Fibroblast of mammary gland (primary cell): ENCODE data around the gene ERBB2.
"Not testable (repeated sequence)": the region's sequence is repeated elsewhere in the genome, so short reads cannot be mapped to it uniquely, and the experiment has no call there.

Experiments used
- DNase-seq: peaks from one replicate; pipeline ENCODE4 v3.0.0-alpha.2; 2010; ENCODE audit warnings: low read depth
- H3K4me3 ChIP-seq: 2 replicates; pipeline ENCODE4 v1.5.1; 2011; ENCODE audit warnings: low read depth, mild to moderate bottlenecking, low read length, moderate library complexity; ENCODE audit not compliant: control insufficient read depth
- TF ChIP-seq, protein P1 (sequence below): conservative IDR thresholded peaks from 2 replicates; pipeline ENCODE4 v1.5.1; 2011; ENCODE audit warnings: low read depth, low read length, inconsistent platforms; ENCODE audit not compliant: control insufficient read depth, insufficient read depth

ERBB2 gene

DNA sequence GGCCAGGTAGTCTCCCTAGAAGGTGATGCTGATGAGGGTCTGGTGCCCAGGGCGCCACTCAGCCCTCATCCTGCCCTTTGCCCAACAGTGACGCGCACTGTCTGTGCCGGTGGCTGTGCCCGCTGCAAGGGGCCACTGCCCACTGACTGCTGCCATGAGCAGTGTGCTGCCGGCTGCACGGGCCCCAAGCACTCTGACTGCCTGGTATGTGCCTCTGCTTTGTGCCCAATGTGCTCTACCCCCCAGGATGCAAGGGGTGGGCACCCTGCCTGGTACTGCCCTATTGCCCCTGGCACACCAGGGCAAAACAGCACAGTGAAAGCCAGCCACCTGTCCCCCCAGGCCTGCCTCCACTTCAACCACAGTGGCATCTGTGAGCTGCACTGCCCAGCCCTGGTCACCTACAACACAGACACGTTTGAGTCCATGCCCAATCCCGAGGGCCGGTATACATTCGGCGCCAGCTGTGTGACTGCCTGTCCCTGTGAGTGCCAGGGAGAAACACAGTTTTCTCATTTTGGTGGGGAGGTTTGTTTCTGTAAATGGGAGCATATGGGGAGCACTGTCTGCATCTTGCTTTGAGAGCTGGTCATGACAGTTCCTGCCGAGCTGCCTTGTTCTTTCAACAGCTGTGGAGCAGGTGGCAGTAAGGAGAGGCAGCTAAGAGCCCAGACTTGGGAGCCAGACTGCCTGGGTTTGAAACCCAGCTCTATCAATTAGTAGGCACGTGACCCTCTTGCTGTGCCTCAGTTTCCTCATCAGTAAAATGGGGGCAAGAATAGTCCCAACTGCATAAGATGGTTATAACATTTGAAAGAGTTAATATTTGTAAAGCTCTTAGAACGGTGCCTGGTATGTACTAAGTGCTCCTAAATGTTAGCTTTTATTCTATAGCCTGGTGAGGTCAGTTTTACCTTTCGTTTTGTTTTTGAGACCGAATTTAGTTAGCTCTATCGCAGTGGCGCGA lies 10.4 kb downstream of the ERBB2 start:
- DNase-seq, result no peak

DNA sequence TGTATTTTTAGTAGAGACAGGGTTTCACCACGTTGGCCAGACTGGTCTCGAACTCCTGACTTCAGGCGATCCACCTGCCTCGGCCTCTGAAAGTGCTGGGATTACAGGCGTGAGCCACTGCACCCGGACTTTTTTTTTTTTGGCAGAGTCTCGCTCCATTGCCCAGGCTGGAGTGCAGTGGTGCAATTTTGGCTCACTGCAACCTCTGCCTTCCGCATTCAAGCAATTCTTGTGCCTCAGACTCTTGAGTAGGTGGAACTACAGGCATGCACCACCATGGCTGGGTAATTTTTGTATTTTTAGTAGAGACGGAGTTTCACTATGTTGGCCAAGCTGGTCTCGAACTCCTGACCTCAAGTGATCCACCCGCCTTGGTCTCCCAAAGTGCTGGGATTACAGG lies 11.2 kb downstream of the ERBB2 start:
- not testable (repeated sequence) for H3K4me3 ChIP-seq

More for the DNA sequence above, 10.4 kb downstream of the ERBB2 start:
- TF ChIP-seq, protein P1, sequence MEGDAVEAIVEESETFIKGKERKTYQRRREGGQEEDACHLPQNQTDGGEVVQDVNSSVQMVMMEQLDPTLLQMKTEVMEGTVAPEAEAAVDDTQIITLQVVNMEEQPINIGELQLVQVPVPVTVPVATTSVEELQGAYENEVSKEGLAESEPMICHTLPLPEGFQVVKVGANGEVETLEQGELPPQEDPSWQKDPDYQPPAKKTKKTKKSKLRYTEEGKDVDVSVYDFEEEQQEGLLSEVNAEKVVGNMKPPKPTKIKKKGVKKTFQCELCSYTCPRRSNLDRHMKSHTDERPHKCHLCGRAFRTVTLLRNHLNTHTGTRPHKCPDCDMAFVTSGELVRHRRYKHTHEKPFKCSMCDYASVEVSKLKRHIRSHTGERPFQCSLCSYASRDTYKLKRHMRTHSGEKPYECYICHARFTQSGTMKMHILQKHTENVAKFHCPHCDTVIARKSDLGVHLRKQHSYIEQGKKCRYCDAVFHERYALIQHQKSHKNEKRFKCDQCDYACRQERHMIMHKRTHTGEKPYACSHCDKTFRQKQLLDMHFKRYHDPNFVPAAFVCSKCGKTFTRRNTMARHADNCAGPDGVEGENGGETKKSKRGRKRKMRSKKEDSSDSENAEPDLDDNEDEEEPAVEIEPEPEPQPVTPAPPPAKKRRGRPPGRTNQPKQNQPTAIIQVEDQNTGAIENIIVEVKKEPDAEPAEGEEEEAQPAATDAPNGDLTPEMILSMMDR, result no peak
- H3K4me3 ChIP-seq, result no peak overlapping the region

DNA sequence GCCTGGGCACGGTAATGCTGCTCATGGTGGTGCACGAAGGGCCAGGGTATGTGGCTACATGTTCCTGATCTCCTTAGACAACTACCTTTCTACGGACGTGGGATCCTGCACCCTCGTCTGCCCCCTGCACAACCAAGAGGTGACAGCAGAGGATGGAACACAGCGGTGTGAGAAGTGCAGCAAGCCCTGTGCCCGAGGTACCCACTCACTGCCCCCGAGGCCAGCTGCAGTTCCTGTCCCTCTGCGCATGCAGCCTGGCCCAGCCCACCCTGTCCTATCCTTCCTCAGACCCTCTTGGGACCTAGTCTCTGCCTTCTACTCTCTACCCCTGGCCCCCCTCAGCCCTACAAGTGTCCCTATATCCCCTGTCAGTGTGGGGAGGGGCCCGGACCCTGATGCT lies 12.0 kb downstream of the ERBB2 start:
- H3K4me3 ChIP-seq, result no peak overlapping the region
- TF ChIP-seq, protein P1, result no peak
- DNase-seq, result no peak

More for the DNA sequence above, 11.2 kb downstream of the ERBB2 start:
- not testable (repeated sequence) for DNase-seq

DNA sequence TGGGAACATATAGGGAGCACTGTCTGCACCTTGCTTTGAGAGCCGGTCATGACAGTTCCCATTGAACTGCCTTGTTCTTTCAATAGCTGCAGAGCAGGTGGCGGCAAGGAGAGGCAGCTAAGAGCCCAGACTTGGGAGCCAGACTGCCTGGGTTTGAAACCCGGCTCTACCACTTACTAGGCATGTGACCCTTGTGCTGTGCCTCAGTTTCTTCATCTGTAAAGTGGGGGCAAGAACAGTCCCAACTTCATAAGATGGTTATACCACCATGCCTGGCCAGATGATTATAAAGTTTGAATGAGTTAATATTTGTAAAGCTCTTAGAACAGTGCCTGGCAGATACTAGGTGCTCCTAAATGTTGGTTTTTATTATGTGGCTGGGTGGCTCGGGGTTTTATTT lies 14.4 kb downstream of the ERBB2 start:
- TF ChIP-seq, protein P1, result no peak
- no peak overlapping the region for H3K4me3 ChIP-seq

DNA sequence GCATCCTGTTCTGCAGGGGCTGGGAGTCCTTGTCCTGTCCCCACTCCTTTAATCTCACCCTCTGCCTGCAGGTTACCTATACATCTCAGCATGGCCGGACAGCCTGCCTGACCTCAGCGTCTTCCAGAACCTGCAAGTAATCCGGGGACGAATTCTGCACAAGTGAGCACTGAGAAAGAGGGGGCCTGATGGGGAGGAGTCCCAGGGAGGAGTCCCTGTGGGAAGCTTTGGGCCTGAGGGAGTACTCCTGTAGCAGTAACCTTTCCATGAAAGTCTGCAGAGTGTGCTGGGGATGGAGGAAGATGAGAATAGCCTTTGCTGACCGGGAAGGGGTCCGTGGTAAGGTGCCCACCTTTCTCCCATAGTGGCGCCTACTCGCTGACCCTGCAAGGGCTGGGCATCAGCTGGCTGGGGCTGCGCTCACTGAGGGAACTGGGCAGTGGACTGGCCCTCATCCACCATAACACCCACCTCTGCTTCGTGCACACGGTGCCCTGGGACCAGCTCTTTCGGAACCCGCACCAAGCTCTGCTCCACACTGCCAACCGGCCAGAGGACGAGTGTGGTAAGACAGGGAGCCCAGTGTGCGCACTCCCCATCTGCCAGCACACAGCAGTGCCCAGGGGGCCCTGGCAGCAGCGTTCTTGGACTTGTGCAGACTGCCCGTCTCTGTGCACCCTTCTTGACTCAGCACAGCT lies 15.7 kb downstream of the ERBB2 start:
- H3K4me3 ChIP-seq, result no peak overlapping the region
- TF ChIP-seq, protein P1, result no peak
- DNase-seq, result no peak

More for the DNA sequence above, 14.4 kb downstream of the ERBB2 start:
- DNase-seq, result no peak

DNA sequence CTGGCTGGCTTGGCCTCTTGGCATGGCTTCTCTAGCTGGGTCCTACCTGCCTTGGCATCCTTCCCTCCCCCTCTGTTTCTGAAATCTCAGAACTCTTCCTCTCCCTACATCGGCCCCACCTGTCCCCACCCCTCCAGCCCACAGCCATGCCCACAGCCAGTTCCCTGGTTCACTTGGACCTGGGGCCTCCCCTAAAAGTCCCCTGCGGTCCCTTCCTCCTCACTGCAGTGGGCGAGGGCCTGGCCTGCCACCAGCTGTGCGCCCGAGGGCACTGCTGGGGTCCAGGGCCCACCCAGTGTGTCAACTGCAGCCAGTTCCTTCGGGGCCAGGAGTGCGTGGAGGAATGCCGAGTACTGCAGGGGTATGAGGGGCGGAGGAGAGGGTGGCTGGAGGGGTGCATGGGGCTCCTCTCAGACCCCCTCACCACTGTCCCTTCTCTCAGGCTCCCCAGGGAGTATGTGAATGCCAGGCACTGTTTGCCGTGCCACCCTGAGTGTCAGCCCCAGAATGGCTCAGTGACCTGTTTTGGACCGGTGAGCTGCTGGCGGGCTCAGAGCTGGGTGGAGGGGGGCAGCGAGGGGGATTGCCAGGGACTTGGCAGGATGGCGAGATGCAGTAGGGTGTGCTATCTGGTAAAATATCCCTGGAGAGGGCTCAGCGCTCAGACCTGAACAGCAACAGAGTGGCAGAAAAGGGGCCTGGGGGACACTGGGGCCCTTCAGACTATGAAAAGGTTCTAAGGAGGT lies 16.4 kb downstream of the ERBB2 start:
- TF ChIP-seq, protein P1, result no peak
- DNase-seq, result no peak
- no peak overlapping the region for H3K4me3 ChIP-seq
